ENCODE data around the gene PDCD11. TPM values are rescaled to one million over a fixed set of nuclear protein-coding genes. Genes with fewer than 3 reads are reported as not detected.

The PDCD11 gene
- total and polyA plus RNA-seq, 5 donors from 2014 or later: 7.1 to 26.9 (median 9.5) TPM

DNA sequence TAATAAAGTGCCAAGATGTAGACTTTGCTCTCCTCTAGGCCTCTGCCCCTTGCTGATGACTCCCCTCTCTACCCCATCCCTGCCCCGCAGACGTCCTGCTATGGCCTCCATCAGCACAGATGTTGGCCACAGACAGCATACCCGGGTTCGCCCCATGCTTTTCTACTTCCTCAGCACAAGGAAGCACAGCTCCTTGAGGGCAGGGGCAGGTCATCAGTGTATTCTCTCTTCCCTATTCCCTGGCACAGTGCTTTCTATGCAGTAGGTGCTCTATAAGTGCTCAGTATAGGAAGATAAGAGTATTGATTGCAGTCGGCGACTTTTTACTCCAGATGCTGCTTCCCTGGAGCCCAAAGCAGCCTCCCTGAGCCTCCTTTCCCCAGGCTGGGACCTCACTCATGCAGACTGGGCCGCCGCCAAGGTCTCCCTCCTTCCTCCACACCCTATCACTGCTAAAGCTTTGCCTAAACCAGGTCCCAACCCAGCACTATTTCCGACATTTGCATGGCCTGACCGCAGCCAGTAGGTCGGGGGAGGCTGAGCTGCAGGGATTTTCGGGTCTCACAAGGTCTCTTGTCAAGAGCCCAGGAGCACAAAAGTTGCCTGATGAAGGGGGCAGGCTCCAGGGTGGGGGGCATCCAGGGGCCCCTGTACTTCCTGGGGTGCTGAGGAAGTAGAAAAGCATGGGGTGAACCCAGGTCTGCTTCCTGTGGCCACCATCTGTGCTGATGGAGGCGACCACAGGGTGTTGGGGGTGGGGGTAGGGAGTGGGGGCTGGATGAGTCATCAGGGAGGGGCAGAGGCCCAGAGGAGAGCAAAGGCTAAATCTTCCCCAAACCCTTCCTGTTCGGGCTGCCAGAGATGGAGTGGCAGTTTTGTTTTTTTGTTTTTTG, 74.6 kb downstream of the PDCD11 start:
- no peak overlapping the region for H3K4me3 ChIP-seq (ENCODE audit: low read depth, low read length)
- H3K4me1 Mint-ChIP-seq: peaks cover 0 to 60% (median 34%) of the 10 kb centered on the region in 4 donors
- H3K27me3 Mint-ChIP-seq: peaks cover 10% of the 10 kb centered on the region
- no peaks in the 10 kb centered on the region for H3K36me3 Mint-ChIP-seq
- DNase-seq: peak; percentile 51 to 95 (median 67)
- peak overlapping the region; percentile 85 to 97 (median 95) for H3K27ac Mint-ChIP-seq
- ATAC-seq (ENCODE audit: low read depth in 2 of 2): peak; percentile 93 to 96
- no peaks in the 10 kb centered on the region for H3K27me3 ChIP-seq (ENCODE audit: control insufficient read depth, insufficient read depth, low read length)
- no peaks in the 10 kb centered on the region for H3K36me3 ChIP-seq (ENCODE audit: control insufficient read depth, insufficient read depth, low read length)
- no peaks in the 10 kb centered on the region for H3K9me3 ChIP-seq (ENCODE audit: control insufficient read depth in 2 of 2, low read length in 2 of 2)
- peak overlapping the region; percentile 72 for H3K27ac ChIP-seq (ENCODE audit: insufficient read depth, low read length, poor library complexity, severe bottlenecking)
- peaks cover 25% of the 10 kb centered on the region for H3K4me1 ChIP-seq (ENCODE audit: control insufficient read depth, insufficient read depth, low read length, poor library complexity, severe bottlenecking)
- no peaks in the 10 kb centered on the region for H3K9me3 Mint-ChIP-seq
- H3K4me3 Mint-ChIP-seq: peak overlapping the region; percentile 76 to 82 (median 81)

DNA sequence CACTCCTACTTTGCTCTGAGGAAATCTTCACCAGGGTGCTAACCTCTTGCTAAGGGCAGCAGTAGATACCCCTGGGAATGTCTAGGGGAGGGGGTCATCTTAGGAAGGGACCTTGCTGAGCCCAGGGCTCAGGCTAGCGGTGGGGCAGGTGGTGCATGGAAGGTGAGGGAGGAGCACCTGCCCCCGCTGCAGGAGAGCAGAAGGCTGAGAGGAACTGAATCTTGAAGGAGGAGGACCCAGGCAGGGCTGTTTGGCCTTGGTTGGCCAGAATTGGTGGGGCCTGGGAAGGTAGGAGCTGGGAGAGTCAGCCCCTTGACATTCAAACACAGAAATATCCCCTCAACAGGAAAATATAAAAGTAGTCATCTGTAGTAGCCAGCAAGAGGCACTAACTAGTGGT, 75.6 kb downstream of the PDCD11 start:
- no peak for ATAC-seq (ENCODE audit: low read depth in 2 of 2)
- H3K9me3 ChIP-seq (ENCODE audit: control insufficient read depth in 2 of 2, low read length in 2 of 2): no peaks in the 10 kb centered on the region
- H3K4me1 Mint-ChIP-seq: peaks cover 0 to 57% (median 33%) of the 10 kb centered on the region in 4 donors
- no peaks in the 10 kb centered on the region for H3K36me3 Mint-ChIP-seq
- peak overlapping the region; percentile 72 for H3K27ac ChIP-seq (ENCODE audit: insufficient read depth, low read length, poor library complexity, severe bottlenecking)
- H3K27me3 ChIP-seq (ENCODE audit: control insufficient read depth, insufficient read depth, low read length): no peaks in the 10 kb centered on the region
- H3K36me3 ChIP-seq (ENCODE audit: control insufficient read depth, insufficient read depth, low read length): no peaks in the 10 kb centered on the region
- peaks cover 25% of the 10 kb centered on the region for H3K4me1 ChIP-seq (ENCODE audit: control insufficient read depth, insufficient read depth, low read length, poor library complexity, severe bottlenecking)
- H3K27me3 Mint-ChIP-seq: peaks cover 10% of the 10 kb centered on the region
- peak overlapping the region in 3 of 4 donors; percentile 76 to 82 (median 82) for H3K4me3 Mint-ChIP-seq
- peak in 1 of 3 donors; percentile 26 for DNase-seq
- no peaks in the 10 kb centered on the region for H3K9me3 Mint-ChIP-seq
- no peak overlapping the region for H3K4me3 ChIP-seq (ENCODE audit: low read depth, low read length)
- H3K27ac Mint-ChIP-seq: peak overlapping the region; percentile 85 to 97 (median 95)

DNA sequence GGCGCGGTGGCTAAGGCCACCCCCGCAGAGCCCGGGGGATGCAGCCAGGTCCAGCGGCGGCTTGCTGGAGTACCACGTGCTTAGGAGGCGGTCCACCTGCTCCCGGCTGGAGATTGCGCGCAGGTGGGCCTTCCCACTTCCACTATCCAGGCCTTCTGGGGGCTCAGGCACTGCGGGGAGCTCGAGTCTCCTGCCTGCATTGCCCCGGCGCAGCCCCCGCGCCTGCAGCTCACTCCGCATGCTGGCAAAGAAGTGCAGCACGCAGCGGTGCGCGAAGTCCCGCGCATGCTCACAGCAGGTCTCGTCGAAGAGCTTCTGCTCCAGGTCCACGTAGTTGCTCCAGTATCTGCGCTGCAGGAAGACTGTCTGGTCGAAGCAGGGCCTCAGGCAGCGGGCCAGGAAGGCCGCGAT, 76.8 kb downstream of the PDCD11 start:
- Histone ChIP-seq H3K9me3 (ENCODE audit: control insufficient read depth in 2 of 2, low read length in 2 of 2) (no peaks in the 10 kb centered on the region), H3K4me3 (ENCODE audit: low read depth, low read length) (no peak overlapping the region), H3K4me1 (ENCODE audit: control insufficient read depth, insufficient read depth, low read length, poor library complexity, severe bottlenecking) (peaks cover 25% of the 10 kb centered on the region), H3K27me3 (ENCODE audit: control insufficient read depth, insufficient read depth, low read length) (no peaks in the 10 kb centered on the region), H3K27ac (ENCODE audit: insufficient read depth, low read length, poor library complexity, severe bottlenecking) (no peak overlapping the region), H3K36me3 (ENCODE audit: control insufficient read depth, insufficient read depth, low read length) (no peaks in the 10 kb centered on the region)
- H3K9me3 Mint-ChIP-seq: no peaks in the 10 kb centered on the region
- H3K27me3 Mint-ChIP-seq: peaks cover 10% of the 10 kb centered on the region
- ATAC-seq (ENCODE audit: low read depth in 2 of 2) (no peak), DNase-seq (no peak)
- peaks cover 0 to 46% (median 30%) of the 10 kb centered on the region in 4 donors for H3K4me1 Mint-ChIP-seq
- no peak overlapping the region for H3K4me3 Mint-ChIP-seq
- no peaks in the 10 kb centered on the region for H3K36me3 Mint-ChIP-seq
- H3K27ac Mint-ChIP-seq: peak overlapping the region in 2 of 3 donors; percentile 26 to 71

DNA sequence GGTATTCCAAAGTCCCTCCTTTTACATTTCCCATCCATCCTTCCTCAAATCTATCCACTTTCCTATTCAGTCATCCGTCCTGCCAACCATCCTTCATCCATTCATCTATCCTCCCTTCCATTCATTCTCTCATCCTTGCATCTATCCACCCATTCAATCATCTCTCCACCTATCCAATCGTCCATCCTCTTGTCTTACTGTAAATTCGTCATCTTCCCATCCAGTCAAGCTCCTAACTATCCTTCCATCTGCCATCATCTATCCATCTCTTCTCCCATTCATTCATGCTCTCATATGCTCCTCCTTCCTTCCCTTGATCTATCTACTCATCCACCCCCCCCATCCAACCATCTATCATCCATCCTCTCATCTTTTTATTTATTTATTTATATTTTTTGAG, 77.7 kb downstream of the PDCD11 start:
- Mint-ChIP-seq H3K27ac (peak overlapping the region in 2 of 3 donors; percentile 6 to 71), H3K4me1 (peaks cover 0 to 42% (median 30%) of the 10 kb centered on the region in 4 donors), H3K9me3 (no peaks in the 10 kb centered on the region), H3K36me3 (no peaks in the 10 kb centered on the region), H3K4me3 (peak overlapping the region in 2 of 4 donors; percentile 38 to 69), H3K27me3 (peaks cover 10% of the 10 kb centered on the region)
- Histone ChIP-seq H3K27me3 (ENCODE audit: control insufficient read depth, insufficient read depth, low read length) (no peaks in the 10 kb centered on the region), H3K4me1 (ENCODE audit: control insufficient read depth, insufficient read depth, low read length, poor library complexity, severe bottlenecking) (peaks cover 25% of the 10 kb centered on the region), H3K36me3 (ENCODE audit: control insufficient read depth, insufficient read depth, low read length) (no peaks in the 10 kb centered on the region), H3K4me3 (ENCODE audit: low read depth, low read length) (no peak overlapping the region), H3K27ac (ENCODE audit: insufficient read depth, low read length, poor library complexity, severe bottlenecking) (no peak overlapping the region), H3K9me3 (ENCODE audit: control insufficient read depth in 2 of 2, low read length in 2 of 2) (no peaks in the 10 kb centered on the region)
- no peak for DNase-seq
- ATAC-seq (ENCODE audit: low read depth in 2 of 2): no peak

DNA sequence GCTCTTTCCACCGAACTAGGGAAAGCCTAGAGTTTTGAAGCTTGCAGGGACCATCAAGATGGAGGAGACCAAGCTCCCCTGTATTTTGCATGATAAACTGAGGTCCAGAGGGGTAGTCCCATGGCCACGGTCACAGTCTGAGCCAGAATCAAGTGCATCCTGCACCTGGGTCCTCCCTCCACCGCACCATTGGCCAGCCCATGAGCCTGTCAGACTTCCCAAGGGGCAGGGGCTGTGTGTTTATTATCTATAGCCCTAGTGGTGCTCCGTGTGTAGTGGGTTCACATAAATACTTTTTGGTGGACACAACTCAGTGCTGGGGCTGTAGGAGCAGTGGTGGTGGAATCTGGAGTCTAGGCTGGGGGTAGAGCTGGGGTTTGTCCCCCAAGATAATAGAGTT, 79.0 kb downstream of the PDCD11 start:
- Histone ChIP-seq H3K4me3 (ENCODE audit: low read depth, low read length) (no peak overlapping the region), H3K9me3 (ENCODE audit: control insufficient read depth in 2 of 2, low read length in 2 of 2) (no peaks in the 10 kb centered on the region), H3K27me3 (ENCODE audit: control insufficient read depth, insufficient read depth, low read length) (no peaks in the 10 kb centered on the region), H3K27ac (ENCODE audit: insufficient read depth, low read length, poor library complexity, severe bottlenecking) (no peak overlapping the region), H3K4me1 (ENCODE audit: control insufficient read depth, insufficient read depth, low read length, poor library complexity, severe bottlenecking) (peaks cover 24% of the 10 kb centered on the region), H3K36me3 (ENCODE audit: control insufficient read depth, insufficient read depth, low read length) (no peaks in the 10 kb centered on the region)
- Mint-ChIP-seq H3K4me1 (peaks cover 0 to 29% (median 19%) of the 10 kb centered on the region in 4 donors), H3K4me3 (peak overlapping the region in 1 of 4 donors; percentile 33), H3K27ac (peak overlapping the region in 1 of 3 donors; percentile 44), H3K36me3 (no peaks in the 10 kb centered on the region), H3K27me3 (peaks cover 7% of the 10 kb centered on the region), H3K9me3 (no peaks in the 10 kb centered on the region)
- no peak for ATAC-seq (ENCODE audit: low read depth in 2 of 2)
- DNase-seq: no peak

DNA sequence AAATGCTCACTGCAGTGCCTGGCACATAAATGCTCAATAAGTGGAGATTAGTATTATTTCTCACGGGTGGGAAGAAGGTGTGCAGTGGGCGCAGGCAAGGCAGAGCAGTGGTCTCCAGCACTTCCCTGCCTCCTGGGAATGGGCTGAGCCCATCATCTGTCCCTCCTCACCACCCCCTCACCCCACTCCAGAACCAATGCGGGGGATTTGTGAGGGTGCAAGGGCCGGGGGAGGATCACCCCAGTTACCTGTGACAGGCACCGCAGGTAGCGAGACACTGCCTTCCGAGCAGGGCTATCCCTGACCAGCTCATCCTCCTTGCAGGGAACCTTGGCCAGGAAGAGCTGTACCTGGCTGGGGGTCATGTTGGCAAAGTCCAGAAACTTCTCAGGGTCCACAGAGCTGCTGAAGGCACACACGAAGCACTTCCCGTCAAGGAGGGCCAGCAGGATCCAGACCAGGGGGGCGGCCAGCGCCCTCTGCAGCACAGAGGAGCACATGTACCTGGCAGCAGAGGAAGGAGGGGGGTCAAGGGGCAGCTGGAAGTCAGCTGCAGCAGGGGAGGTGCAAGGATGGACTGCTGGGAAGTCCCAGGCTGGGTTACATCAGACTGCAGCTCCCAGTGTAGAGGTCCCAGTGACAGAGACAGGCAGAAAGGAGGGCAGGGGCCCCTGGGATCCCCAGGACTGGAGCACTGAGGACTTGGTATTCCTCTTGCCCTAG, 79.8 kb downstream of the PDCD11 start:
- ATAC-seq (ENCODE audit: low read depth in 2 of 2): no peak

DNA sequence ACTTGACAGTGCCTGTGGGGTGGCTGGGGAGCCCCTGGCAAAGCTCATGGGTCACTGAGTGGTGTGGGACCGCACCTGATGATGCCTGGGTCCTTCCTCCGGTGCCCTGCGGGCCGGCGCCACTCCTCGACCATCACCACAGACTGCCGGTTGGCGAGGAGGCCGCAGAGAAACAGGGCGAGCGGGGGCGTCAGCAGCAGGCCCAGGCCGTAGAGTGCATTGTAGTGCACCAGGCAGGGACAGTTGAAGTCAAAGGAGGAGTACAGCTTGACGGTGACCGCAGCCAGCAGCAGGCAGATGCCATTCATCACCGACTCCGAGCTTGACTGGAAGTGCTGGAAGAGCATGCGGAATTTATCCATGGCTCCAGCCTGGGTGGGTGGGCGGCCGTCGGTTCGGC, 82.2 kb downstream of the PDCD11 start:
- H3K4me1 ChIP-seq (ENCODE audit: control insufficient read depth, insufficient read depth, low read length, poor library complexity, severe bottlenecking): no peaks in the 10 kb centered on the region
- H3K36me3 ChIP-seq (ENCODE audit: control insufficient read depth, insufficient read depth, low read length): no peaks in the 10 kb centered on the region
- no peaks in the 10 kb centered on the region for H3K27me3 ChIP-seq (ENCODE audit: control insufficient read depth, insufficient read depth, low read length)
- no peaks in the 10 kb centered on the region for H3K9me3 ChIP-seq (ENCODE audit: control insufficient read depth in 2 of 2, low read length in 2 of 2)
- Mint-ChIP-seq H3K4me3 (no peak overlapping the region), H3K9me3 (no peaks in the 10 kb centered on the region), H3K27ac (no peak overlapping the region), H3K4me1 (peaks cover 0 to 11% (median 7%) of the 10 kb centered on the region in 4 donors), H3K27me3 (peaks cover 4% of the 10 kb centered on the region), H3K36me3 (no peaks in the 10 kb centered on the region)
- DNase-seq: no peak
- no peak overlapping the region for H3K27ac ChIP-seq (ENCODE audit: insufficient read depth, low read length, poor library complexity, severe bottlenecking)
- no peak for ATAC-seq (ENCODE audit: low read depth in 2 of 2)
- H3K4me3 ChIP-seq (ENCODE audit: low read depth, low read length): no peak overlapping the region

More for the DNA sequence above, 79.8 kb downstream of the PDCD11 start:
- H3K4me1 ChIP-seq (ENCODE audit: control insufficient read depth, insufficient read depth, low read length, poor library complexity, severe bottlenecking): peaks cover 16% of the 10 kb centered on the region
- H3K27ac Mint-ChIP-seq: peak overlapping the region in 1 of 3 donors; percentile 44
- no peak overlapping the region for H3K27ac ChIP-seq (ENCODE audit: insufficient read depth, low read length, poor library complexity, severe bottlenecking)
- no peaks in the 10 kb centered on the region for H3K36me3 Mint-ChIP-seq
- no peak overlapping the region for H3K4me3 Mint-ChIP-seq
- no peaks in the 10 kb centered on the region for H3K9me3 Mint-ChIP-seq
- H3K27me3 Mint-ChIP-seq: peaks cover 4% of the 10 kb centered on the region
- H3K9me3 ChIP-seq (ENCODE audit: control insufficient read depth in 2 of 2, low read length in 2 of 2): no peaks in the 10 kb centered on the region
- peak in 1 of 3 donors; percentile 43 for DNase-seq
- no peaks in the 10 kb centered on the region for H3K27me3 ChIP-seq (ENCODE audit: control insufficient read depth, insufficient read depth, low read length)
- no peak overlapping the region for H3K4me3 ChIP-seq (ENCODE audit: low read depth, low read length)
- no peaks in the 10 kb centered on the region for H3K36me3 ChIP-seq (ENCODE audit: control insufficient read depth, insufficient read depth, low read length)
- H3K4me1 Mint-ChIP-seq: peaks cover 0 to 22% (median 12%) of the 10 kb centered on the region in 4 donors

All from CD4-positive, CD25-positive, alpha-beta regulatory T cell (primary cell).